K562 (cell line): ENCODE results near the gene SMIM35. TPM values are rescaled to one million over a fixed set of nuclear protein-coding genes. Genes with fewer than 3 reads are reported as not detected.
A peak's percentile ranks its signal among the peaks of the same experiment; 100 is the strongest.

Source experiments
- BDP1 ChIP-seq: IDR thresholded peaks from 3 replicates; pipeline ENCODE4 v1.6.1; 2011; ENCODE audit not compliant: insufficient read length, insufficient read depth
- C11orf30 ChIP-seq: fragments of 450-650 bp; IDR thresholded peaks from 2 replicates; pipeline ENCODE4 v1.6.1; 2016; ENCODE audit warnings: low read depth, mild to moderate bottlenecking
- CLOCK ChIP-seq: fragments of 250-450 bp; sonication (Bioruptor Pico); IDR thresholded peaks from 2 replicates; pipeline ENCODE4 v1.4.0; 2020; ENCODE audit warnings: mild to moderate bottlenecking, moderate library complexity, borderline replicate concordance
- CUX1 ChIP-seq: fragments of 200-800 bp; sonication (Bioruptor generic); IDR thresholded peaks from 2 replicates; pipeline ENCODE4 v1.6.1; 2016; ENCODE audit warnings: missing genetic modification characterization, missing compliant biosample characterization
- DACH1 ChIP-seq: fragments of 450-650 bp; IDR thresholded peaks from 2 replicates; pipeline ENCODE4 v1.6.1; 2018; ENCODE audit not compliant: partially characterized antibody
- ETV6 ChIP-seq, 3 experiments: fragments of 150-350 bp in 1 of 3; sonication (generic) in 1 of 3; formaldehyde crosslinking in 1 of 3; IDR thresholded peaks; 2 replicates each; pipeline versions ENCODE4 v1.6.1 to v1.8.0; 2014 to 2022; ENCODE audit warnings: borderline replicate concordance in 2 of 3, low read depth in 2 of 3, antibody characterized with exemption in 1 of 3, low read length in 1 of 3, mild to moderate bottlenecking in 1 of 3, missing genetic modification reagents in 1 of 3
- FUS ChIP-seq: fragments of 200-400 bp; formaldehyde crosslinking; optimal IDR thresholded peaks from 2 replicates; pipeline ENCODE3; 2017; ENCODE audit warnings: low read depth, low read length
- HNRNPK ChIP-seq: fragments of 200-400 bp; formaldehyde crosslinking; IDR thresholded peaks from one replicate; pipeline ENCODE4 v1.6.1; 2018; ENCODE audit warnings: mild to moderate bottlenecking, low read depth, low read length; ENCODE audit not compliant: poor library complexity, severe bottlenecking
- NR0B1 ChIP-seq: fragments of 450-650 bp; IDR thresholded peaks from one replicate; pipeline ENCODE4 v1.6.1; 2018; ENCODE audit warnings: mild to moderate bottlenecking, moderate library complexity; ENCODE audit not compliant: partially characterized antibody
- PHTF2 ChIP-seq: fragments of 250-450 bp; sonication (Bioruptor Pico); IDR thresholded peaks from 2 replicates; pipeline ENCODE4 v1.5.0; 2021; ENCODE audit warnings: mild to moderate bottlenecking
- RFX5 ChIP-seq: IDR thresholded peaks from 2 replicates; pipeline ENCODE4 v1.6.1; 2011; ENCODE audit warnings: low read depth, mild to moderate bottlenecking, improper control_type of control experiment, low read length
- SMARCC2 ChIP-seq: fragments of 450-650 bp; IDR thresholded peaks from 2 replicates; pipeline ENCODE4 v1.6.1; 2017; ENCODE audit warnings: antibody characterized with exemption, moderate library complexity, mild to moderate bottlenecking, low read depth
- SRSF3 ChIP-seq: fragments of 200-400 bp; formaldehyde crosslinking; IDR thresholded peaks from 2 replicates; pipeline ENCODE4 v1.6.1; 2016; ENCODE audit warnings: mild to moderate bottlenecking, low read length, moderate library complexity; ENCODE audit not compliant: insufficient read depth
- WHSC1 ChIP-seq: IDR thresholded peaks from one replicate; pipeline ENCODE4 v1.6.1; 2012; ENCODE audit warnings: low read length, control low read depth, inconsistent platforms
- XRCC3 ChIP-seq: fragments of 450-650 bp; IDR thresholded peaks from 2 replicates; pipeline ENCODE4 v1.6.1; 2017; ENCODE audit warnings: mild to moderate bottlenecking, moderate library complexity
- ZNF232 ChIP-seq: sonication (generic); formaldehyde crosslinking; IDR thresholded peaks from 2 replicates; pipeline ENCODE4 v1.8.0; 2022; ENCODE audit warnings: mild to moderate bottlenecking, missing genetic modification reagents
- ZNF436 ChIP-seq: fragments of 250-450, 450-650 bp; sonication (Bioruptor Pico); formaldehyde crosslinking; IDR thresholded peaks from 2 replicates; pipeline ENCODE4 v1.7.0; 2020; ENCODE audit warnings: mild to moderate bottlenecking
- ZNF444 ChIP-seq: fragments of 250-450 bp; sonication (Bioruptor Pico); IDR thresholded peaks from 2 replicates; pipeline ENCODE4 v1.4.0; 2020; ENCODE audit warnings: mild to moderate bottlenecking, moderate library complexity
- ZNF586 ChIP-seq: fragments of 450-650 bp; formaldehyde crosslinking; conservative IDR thresholded peaks from 2 replicates; pipeline ENCODE4 v1.4.0; 2020; ENCODE audit warnings: mild to moderate bottlenecking, moderate library complexity
- polyA plus RNA-seq, 8 experiments: library from polyadenylated mRNA; depleted of rRNA in 4 of 8; stranded (reverse) in 5 of 8; unstranded in 3 of 8; fragments of >200 nt; fragmentation: Nextera tagmentation in 2 of 8; fragmentation: Illumina TruSeq in 1 of 8; extraction: Ambion mirVana in 2 of 8; extraction: Trizol in 1 of 8; gene quantifications; 2 replicates each; pipeline versions ENCODE4 v1.2.1 to v1.2.3, GENCODE V29; 2011 to 2014; ENCODE audit warnings: inconsistent platforms in 1 of 8, missing spikeins in 1 of 8
- total RNA-seq, 7 experiments: library from RNA; depleted of rRNA in 6 of 7; stranded (reverse); fragments of >200 nt in 6 of 7; fragmentation: Illumina TruSeq in 2 of 7; extraction: Trizol in 2 of 7; gene quantifications; 2 replicates each; pipeline versions ENCODE4 v1.2.1 to v1.2.3, GENCODE V29; 2011 to 2021; ENCODE audit warnings: low replicate concordance in 1 of 7

Gene SMIM35
- total and polyA plus RNA-seq, 9 of the 15 experiments (the other 6 are each of a cell fraction or from before 2014, with no cell fraction given) = 0.03 TPM; not detected in 7

GRCh38 chr11:118126082-118126838 is 39.5 kb upstream of the SMIM35 start (continued):
- TF ChIP-seq CUX1 (CRISPR knock-in tag) = no peak
- TF ChIP-seq PHTF2 = no peak
- no peak for TF ChIP-seq HNRNPK
- no peak for TF ChIP-seq RFX5
- no peak for TF ChIP-seq DACH1
- TF ChIP-seq SRSF3 = no peak
- no peak for TF ChIP-seq ZNF232 (CRISPR knock-in tag)
- no peak for TF ChIP-seq BDP1
- no peak for TF ChIP-seq ETV6 (IDR thresholded peaks at IDR 0.05; ENCODE audit: borderline replicate concordance in 1 of 2, low read depth in 2 of 2, low read length in 1 of 2)
- TF ChIP-seq ETV6 (CRISPR knock-in tag; IDR thresholded peaks at IDR 0.05; ENCODE audit: borderline replicate concordance) = no peak
- no peak for TF ChIP-seq C11orf30
- no peak for TF ChIP-seq WHSC1
- TF ChIP-seq SMARCC2 = no peak
- no peak for TF ChIP-seq NR0B1
- TF ChIP-seq ZNF586 (CRISPR knock-in tag) = 0 out of 2 replicates have a peak, but pooled peaks have one; percentile 26
- TF ChIP-seq FUS = no peak
- TF ChIP-seq ZNF444 (CRISPR knock-in tag) = no peak
- peak; percentile 83 for TF ChIP-seq ZNF436
- TF ChIP-seq CLOCK (CRISPR knock-in tag) = no peak
- no peak for TF ChIP-seq XRCC3
